Measurements from ENCODE around the gene ZNF215. TPM values are rescaled to one million over a fixed set of nuclear protein-coding genes. Genes with fewer than 3 reads are reported as not detected.

The ZNF215 gene
- total RNA-seq, 4 donors from 2014 or later = 0.36 to 1.6 (median 1.2) TPM

GRCh38 chr11:6991227-6991626 is 65.0 kb downstream of the ZNF215 start:
- Histone ChIP-seq H3K4me3 (no peak overlapping the region), H3K36me3 (no peaks in the 10 kb centered on the region), H3K9me3 (no peaks in the 10 kb centered on the region), H3K27ac (no peak overlapping the region), H3K4me1 (no peaks in the 10 kb centered on the region), H3K27me3 (no peaks in the 10 kb centered on the region)
- peak in 1 of 2 donors; percentile 48 for DNase-seq (ENCODE audit: low spot score in 2 of 2)
- 63% methylated on average over 6 of the region's 6 CpGs for WGBS
- TF ChIP-seq POLR2AphosphoS5 (IDR thresholded peaks at IDR 0.05) (no peak), POLR2A (IDR thresholded peaks at IDR 0.05) (no peak), CTCF (IDR thresholded peaks at IDR 0.05) (no peak), EP300 (IDR thresholded peaks at IDR 0.05) (no peak)

- Histone ChIP-seq H3K27me3 (no peaks in the 10 kb centered on the region), H3K36me3 (no peaks in the 10 kb centered on the region), H3K4me3 (no peak overlapping the region), H3K27ac (no peak overlapping the region), H3K4me1 (no peaks in the 10 kb centered on the region), H3K9me3 (no peaks in the 10 kb centered on the region)
- 53% methylated on average over 2 of the region's 2 CpGs for WGBS
- TF ChIP-seq CTCF (IDR thresholded peaks at IDR 0.05) (no peak), POLR2A (IDR thresholded peaks at IDR 0.05) (no peak), EP300 (IDR thresholded peaks at IDR 0.05) (no peak), POLR2AphosphoS5 (IDR thresholded peaks at IDR 0.05) (no peak)
- no peak for DNase-seq (ENCODE audit: low spot score in 2 of 2)
Observed at GRCh38 chr11:6992026-6992425, 65.8 kb downstream of the ZNF215 start.

- TF ChIP-seq CTCF (IDR thresholded peaks at IDR 0.05) (no peak), EP300 (IDR thresholded peaks at IDR 0.05) (no peak), POLR2AphosphoS5 (IDR thresholded peaks at IDR 0.05) (no peak), POLR2A (IDR thresholded peaks at IDR 0.05) (no peak)
- Histone ChIP-seq H3K4me3 (no peak overlapping the region), H3K27me3 (no peaks in the 10 kb centered on the region), H3K36me3 (no peaks in the 10 kb centered on the region), H3K27ac (no peak overlapping the region), H3K4me1 (no peaks in the 10 kb centered on the region), H3K9me3 (no peaks in the 10 kb centered on the region)
- 48% methylated on average over 11 of the region's 11 CpGs for WGBS
- no peak for DNase-seq (ENCODE audit: low spot score in 2 of 2)
Observed at GRCh38 chr11:6992457-6993417, 66.5 kb downstream of the ZNF215 start.

DNA sequence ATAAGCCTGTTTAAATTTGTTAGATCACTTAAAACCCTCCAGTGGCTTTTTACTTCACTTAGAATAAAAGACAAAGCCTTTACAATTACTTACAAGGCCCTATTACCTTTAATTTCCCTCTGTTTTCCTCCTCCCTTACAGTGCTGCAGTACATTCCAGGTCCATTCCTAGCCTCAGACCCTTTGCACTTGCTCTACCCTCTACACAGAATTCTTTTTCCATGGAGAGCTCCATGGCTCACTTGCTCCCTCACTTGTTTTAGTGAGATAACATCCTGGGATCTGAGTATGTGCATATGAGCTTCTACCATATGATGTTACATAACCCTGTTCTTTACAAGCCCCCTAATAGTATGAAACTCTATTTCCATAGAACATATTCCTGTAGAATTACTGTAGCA is 69.5 kb downstream of the ZNF215 start:
- no peaks in the 10 kb centered on the region for H3K27me3 ChIP-seq
- no peak for DNase-seq (ENCODE audit: low spot score in 2 of 2)
- H3K4me3 ChIP-seq = no peak overlapping the region
- TF ChIP-seq EP300 (IDR thresholded peaks at IDR 0.05) (no peak), CTCF (IDR thresholded peaks at IDR 0.05) (no peak), POLR2AphosphoS5 (IDR thresholded peaks at IDR 0.05) (no peak), POLR2A (IDR thresholded peaks at IDR 0.05) (no peak)
- peaks cover 10% of the 10 kb centered on the region for H3K36me3 ChIP-seq
- H3K4me1 ChIP-seq = no peaks in the 10 kb centered on the region
- no peak overlapping the region for H3K27ac ChIP-seq
- H3K9me3 ChIP-seq = no peaks in the 10 kb centered on the region

DNA sequence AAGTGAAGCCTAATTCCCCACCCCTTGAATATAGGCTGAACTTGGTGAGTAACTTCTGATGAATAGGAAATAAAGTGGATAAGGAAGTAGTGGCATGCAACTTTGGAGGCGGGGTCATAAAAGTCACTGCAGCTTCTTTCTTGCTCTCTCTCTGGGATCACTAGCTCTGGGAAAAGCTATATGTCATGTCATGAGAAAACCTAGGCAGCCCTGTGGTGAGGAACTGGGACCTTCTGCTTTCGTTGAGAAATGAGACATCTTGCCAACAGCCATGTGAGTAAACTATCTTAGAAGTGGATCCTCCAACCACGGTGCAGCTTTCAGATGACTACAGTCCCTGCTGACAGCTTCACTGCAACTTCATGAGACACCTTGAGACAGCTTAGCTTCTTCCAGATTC is 78.3 kb downstream of the ZNF215 start:
- H3K36me3 ChIP-seq = peaks cover 18% of the 10 kb centered on the region
- TF ChIP-seq CTCF (IDR thresholded peaks at IDR 0.05) (no peak), EP300 (IDR thresholded peaks at IDR 0.05) (no peak), POLR2AphosphoS5 (IDR thresholded peaks at IDR 0.05) (no peak), POLR2A (IDR thresholded peaks at IDR 0.05) (no peak)
- H3K27ac ChIP-seq = no peak overlapping the region
- H3K4me1 ChIP-seq = no peaks in the 10 kb centered on the region
- H3K27me3 ChIP-seq = no peaks in the 10 kb centered on the region
- 51% methylated on average over 3 of the region's 3 CpGs for WGBS
- no peaks in the 10 kb centered on the region for H3K9me3 ChIP-seq
- no peak for DNase-seq (ENCODE audit: low spot score in 2 of 2)
- no peak overlapping the region for H3K4me3 ChIP-seq
